ENCODE measurements around the gene MT2A.
A peak's percentile ranks its signal among the peaks of the same experiment; 100 is the strongest.

GRCh38 chr16:56632156-56632847, 23.9 kb downstream of the MT2A start, which contains the start of gene MT1M:
- no peak for TF ChIP-seq CTCF (IDR thresholded peaks at IDR 0.05)
- TF ChIP-seq POLR2AphosphoS5 (IDR thresholded peaks at IDR 0.05): peak; percentile 65 to 82 (median 66)

All from transverse colon (tissue), 4 donors.